ENCODE measurements around the gene RTCA. TPM values are rescaled to one million over a fixed set of nuclear protein-coding genes. Genes with fewer than 3 reads are reported as not detected.
"Not testable (repeated sequence)": the region's sequence is repeated elsewhere in the genome, so short reads cannot be mapped to it uniquely, and the experiment has no call there.

The RTCA gene
- total RNA-seq, 2 donors from 2014 or later, result 10.2 to 18.7 TPM

GRCh38 chr1:100325415-100326324 is 59.7 kb downstream of the RTCA start:
- Histone ChIP-seq H3K9me3 (no peaks in the 10 kb centered on the region), H3K27me3 (no peaks in the 10 kb centered on the region), H3K4me3 (no peak overlapping the region), H3K4me1 (peaks cover 9% of the 10 kb centered on the region), H3K27ac (no peak overlapping the region), H3K36me3 (replicated peaks in 1 of 2; ENCODE audit: insufficient read depth in 1 of 2, low read depth in 2 of 2) (no peaks in the 10 kb centered on the region)
- TF ChIP-seq POLR2A (IDR thresholded peaks at IDR 0.05) (no peak), CTCF (IDR thresholded peaks at IDR 0.05) (no peak)
- no peak for DNase-seq
- ATAC-seq, result no peak
- intact Hi-C loops (cut with DNase I), result no loop called here
- WGBS, 2 donors, result 77 to 81% methylated on average over 7 of the region's 7 CpGs

GRCh38 chr1:100326325-100326670 is 60.3 kb downstream of the RTCA start:
- DNase-seq; ATAC-seq; H3K4me1 ChIP-seq; H3K4me3 ChIP-seq; H3K9me3 ChIP-seq; intact Hi-C loops (cut with DNase I); H3K27me3 ChIP-seq; H3K27ac ChIP-seq; H3K36me3 ChIP-seq (replicated peaks in 1 of 2; ENCODE audit: insufficient read depth in 1 of 2, low read depth in 2 of 2): not testable (repeated sequence)
- WGBS, 2 donors, result 70 to 86% methylated on average over 1 of the region's 1 CpG

- DNase-seq, result no peak
- Histone ChIP-seq H3K4me3 (no peak overlapping the region), H3K9me3 (no peaks in the 10 kb centered on the region), H3K27ac (no peak overlapping the region), H3K4me1 (peaks cover 5% of the 10 kb centered on the region), H3K27me3 (no peaks in the 10 kb centered on the region), H3K36me3 (replicated peaks in 1 of 2; ENCODE audit: insufficient read depth in 1 of 2, low read depth in 2 of 2) (no peaks in the 10 kb centered on the region)
- no peak for ATAC-seq
- WGBS, 2 donors, result 65 to 89% methylated on average over 1 of the region's 1 CpG
- intact Hi-C loops (cut with DNase I), result no loop called here
- TF ChIP-seq CTCF (IDR thresholded peaks at IDR 0.05), result no peak
- no peak for TF ChIP-seq POLR2A (IDR thresholded peaks at IDR 0.05)
Measured at GRCh38 chr1:100328133-100328532, 62.1 kb downstream of the RTCA start.

- H3K9me3 ChIP-seq; intact Hi-C loops (cut with DNase I); H3K4me3 ChIP-seq; H3K4me1 ChIP-seq; H3K27ac ChIP-seq; H3K36me3 ChIP-seq (replicated peaks in 1 of 2; ENCODE audit: insufficient read depth in 1 of 2, low read depth in 2 of 2); H3K27me3 ChIP-seq; DNase-seq; ATAC-seq: not testable (repeated sequence)
- 35 to 46% methylated on average over 2 of the region's 2 CpGs for WGBS, 2 donors
Measured at GRCh38 chr1:100331146-100331545, 65.1 kb downstream of the RTCA start.

GRCh38 chr1:100332331-100332730 is 66.3 kb downstream of the RTCA start:
- TF ChIP-seq POLR2A (IDR thresholded peaks at IDR 0.05) (no peak), CTCF (IDR thresholded peaks at IDR 0.05) (no peak)
- Histone ChIP-seq H3K36me3 (replicated peaks in 1 of 2; ENCODE audit: insufficient read depth in 1 of 2, low read depth in 2 of 2) (no peaks in the 10 kb centered on the region), H3K27me3 (no peaks in the 10 kb centered on the region), H3K4me3 (no peak overlapping the region), H3K27ac (no peak overlapping the region), H3K4me1 (no peaks in the 10 kb centered on the region), H3K9me3 (no peaks in the 10 kb centered on the region)
- intact Hi-C loops (cut with DNase I), result no loop called here
- ATAC-seq, result no peak
- 81 to 89% methylated on average over 9 of the region's 9 CpGs for WGBS, 2 donors
- no peak for DNase-seq

- WGBS, 2 donors, result 31 to 67% methylated on average over 1 of the region's 1 CpG
- no peaks in the 10 kb centered on the region for H3K9me3 ChIP-seq
- ATAC-seq (no peak), DNase-seq (no peak)
- H3K4me3 ChIP-seq, result no peak overlapping the region
- intact Hi-C loops (cut with DNase I), result no loop called here
- no peaks in the 10 kb centered on the region for H3K4me1 ChIP-seq
- H3K27ac ChIP-seq, result no peak overlapping the region
- no peaks in the 10 kb centered on the region for H3K27me3 ChIP-seq
- no peaks in the 10 kb centered on the region for H3K36me3 ChIP-seq (replicated peaks in 1 of 2; ENCODE audit: insufficient read depth in 1 of 2, low read depth in 2 of 2)
- TF ChIP-seq POLR2A (IDR thresholded peaks at IDR 0.05) (no peak), CTCF (IDR thresholded peaks at IDR 0.05) (no peak)
Measured at GRCh38 chr1:100335436-100335835, 69.4 kb downstream of the RTCA start.

- H3K27ac ChIP-seq; H3K9me3 ChIP-seq; H3K27me3 ChIP-seq; intact Hi-C loops (cut with DNase I); H3K36me3 ChIP-seq (replicated peaks in 1 of 2; ENCODE audit: insufficient read depth in 1 of 2, low read depth in 2 of 2); H3K4me1 ChIP-seq; ATAC-seq; H3K4me3 ChIP-seq; DNase-seq: not testable (repeated sequence)
- 88 to 97% methylated on average over 5 of the region's 5 CpGs for WGBS, 2 donors
Measured at GRCh38 chr1:100337878-100338277, 71.9 kb downstream of the RTCA start.

GRCh38 chr1:100339735-100340134 is 73.7 kb downstream of the RTCA start:
- H3K36me3 ChIP-seq (replicated peaks in 1 of 2; ENCODE audit: insufficient read depth in 1 of 2, low read depth in 2 of 2); intact Hi-C loops (cut with DNase I); ATAC-seq; H3K4me1 ChIP-seq; H3K9me3 ChIP-seq; H3K27ac ChIP-seq; DNase-seq; H3K27me3 ChIP-seq; H3K4me3 ChIP-seq: not testable (repeated sequence)
- WGBS, 2 donors, result 80 to 86% methylated on average over 6 of the region's 6 CpGs
